Mesothelial cell of epicardium (in vitro differentiated cells): ENCODE data around the gene POLR3E. TPM values are rescaled to one million over a fixed set of nuclear protein-coding genes. Genes with fewer than 3 reads are reported as not detected.

ENCODE experiments used
- DNase-seq, 2 experiments: peaks; one replicate each; pipeline ENCODE4 v3.0.0; 2021; ENCODE audit warnings: low spot score in 2 of 2; ENCODE audit not compliant: unreplicated experiment in 2 of 2
- H3K27ac Mint-ChIP-seq: 2 replicates; pipeline ENCODE4 v1.8.0; 2021; ENCODE audit warnings: mixed read lengths
- H3K27me3 Mint-ChIP-seq: 2 replicates; pipeline ENCODE4 v1.8.0; 2021; ENCODE audit warnings: low read depth, mixed read lengths
- H3K36me3 Mint-ChIP-seq: 2 replicates; pipeline ENCODE4 v1.8.0; 2021; ENCODE audit warnings: mixed read lengths
- H3K4me1 Mint-ChIP-seq: 2 replicates; pipeline ENCODE4 v1.8.0; 2021; ENCODE audit warnings: mixed read lengths
- H3K4me3 Mint-ChIP-seq: 2 replicates; pipeline ENCODE4 v1.8.0; 2021; ENCODE audit warnings: mild to moderate bottlenecking, moderate library complexity, mixed read lengths
- H3K9me3 Mint-ChIP-seq: 2 replicates; pipeline ENCODE4 v1.8.0; 2021; ENCODE audit warnings: mixed read lengths
- total RNA-seq: library from RNA; stranded (reverse); gene quantifications from 3 replicates; pipeline ENCODE4 v1.2.1, GENCODE V29; 2021
- TF ChIP-seq, protein P1 (sequence below): fragments of 200-600 bp; sonication (generic); IDR thresholded peaks from one replicate; pipeline ENCODE4 v1.5.0; 2021; ENCODE audit warnings: antibody characterized with exemption; ENCODE audit not compliant: unreplicated experiment

POLR3E gene
- total RNA-seq, 1 donor from 2014 or later = 71.4 TPM

DNA sequence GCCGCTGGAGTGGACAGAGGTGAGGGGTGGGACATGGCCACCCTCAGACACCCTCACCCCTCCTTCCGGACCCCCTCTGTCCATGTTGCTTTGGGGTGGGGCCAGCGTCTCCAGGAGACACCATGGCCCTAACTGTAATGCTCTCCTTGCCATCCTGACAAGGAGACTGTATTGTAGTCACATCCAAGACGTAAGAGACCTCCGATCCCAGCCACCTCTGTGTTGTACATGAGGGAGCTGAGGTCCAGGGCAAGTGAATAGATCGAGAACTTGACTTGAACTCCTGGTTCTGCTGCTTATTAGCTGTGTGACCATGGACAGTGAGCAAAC, 30.2 kb downstream of the POLR3E start:
- no peak overlapping the region for H3K4me3 Mint-ChIP-seq
- DNase-seq = no peak
- H3K27ac Mint-ChIP-seq = no peak overlapping the region
- TF ChIP-seq, protein P1, sequence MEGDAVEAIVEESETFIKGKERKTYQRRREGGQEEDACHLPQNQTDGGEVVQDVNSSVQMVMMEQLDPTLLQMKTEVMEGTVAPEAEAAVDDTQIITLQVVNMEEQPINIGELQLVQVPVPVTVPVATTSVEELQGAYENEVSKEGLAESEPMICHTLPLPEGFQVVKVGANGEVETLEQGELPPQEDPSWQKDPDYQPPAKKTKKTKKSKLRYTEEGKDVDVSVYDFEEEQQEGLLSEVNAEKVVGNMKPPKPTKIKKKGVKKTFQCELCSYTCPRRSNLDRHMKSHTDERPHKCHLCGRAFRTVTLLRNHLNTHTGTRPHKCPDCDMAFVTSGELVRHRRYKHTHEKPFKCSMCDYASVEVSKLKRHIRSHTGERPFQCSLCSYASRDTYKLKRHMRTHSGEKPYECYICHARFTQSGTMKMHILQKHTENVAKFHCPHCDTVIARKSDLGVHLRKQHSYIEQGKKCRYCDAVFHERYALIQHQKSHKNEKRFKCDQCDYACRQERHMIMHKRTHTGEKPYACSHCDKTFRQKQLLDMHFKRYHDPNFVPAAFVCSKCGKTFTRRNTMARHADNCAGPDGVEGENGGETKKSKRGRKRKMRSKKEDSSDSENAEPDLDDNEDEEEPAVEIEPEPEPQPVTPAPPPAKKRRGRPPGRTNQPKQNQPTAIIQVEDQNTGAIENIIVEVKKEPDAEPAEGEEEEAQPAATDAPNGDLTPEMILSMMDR = no peak
- H3K36me3 Mint-ChIP-seq = peaks cover 25% of the 10 kb centered on the region
- no peaks in the 10 kb centered on the region for H3K4me1 Mint-ChIP-seq
- H3K27me3 Mint-ChIP-seq = no peaks in the 10 kb centered on the region
- no peaks in the 10 kb centered on the region for H3K9me3 Mint-ChIP-seq

DNA sequence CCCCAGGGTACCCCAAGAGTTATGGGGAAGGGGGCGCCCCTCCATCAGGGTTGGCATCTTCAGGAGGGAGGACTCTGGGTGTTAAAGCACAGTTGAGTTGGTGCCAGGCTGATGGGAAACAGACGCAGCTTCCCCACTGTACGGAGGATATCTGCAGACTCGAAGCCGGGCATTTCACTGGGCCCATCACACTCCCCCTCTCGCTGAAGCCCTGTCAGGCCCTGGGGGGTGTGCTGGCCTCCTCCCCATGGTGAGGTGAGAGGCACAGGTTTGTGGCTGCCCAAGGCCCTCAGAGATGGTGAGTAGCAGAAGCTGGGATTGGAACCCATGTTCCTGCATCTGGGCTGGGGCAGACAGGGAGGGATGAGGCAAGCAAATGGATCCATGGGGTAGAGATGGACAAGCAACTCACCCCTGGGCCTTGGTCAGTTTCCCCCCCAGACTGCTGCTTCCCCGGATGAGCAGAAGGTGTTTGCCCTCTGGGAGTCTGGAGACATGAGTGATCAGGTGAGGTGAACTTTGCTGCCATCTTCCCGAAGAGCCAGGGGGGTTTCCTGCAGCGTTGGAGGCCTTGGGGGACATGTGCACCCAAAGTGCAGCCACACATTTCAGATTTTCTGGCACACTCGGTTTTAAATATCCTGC, 31.0 kb downstream of the POLR3E start:
- no peak for DNase-seq
- H3K27ac Mint-ChIP-seq = no peak overlapping the region
- H3K4me1 Mint-ChIP-seq = no peaks in the 10 kb centered on the region
- H3K27me3 Mint-ChIP-seq = no peaks in the 10 kb centered on the region
- no peaks in the 10 kb centered on the region for H3K9me3 Mint-ChIP-seq
- peaks cover 28% of the 10 kb centered on the region for H3K36me3 Mint-ChIP-seq
- H3K4me3 Mint-ChIP-seq = no peak overlapping the region
- TF ChIP-seq, protein P1 = no peak

- Mint-ChIP-seq H3K27ac (no peak overlapping the region), H3K4me3 (no peak overlapping the region), H3K27me3 (no peaks in the 10 kb centered on the region), H3K36me3 (peaks cover 38% of the 10 kb centered on the region), H3K9me3 (no peaks in the 10 kb centered on the region), H3K4me1 (no peaks in the 10 kb centered on the region)
- TF ChIP-seq, protein P1 = no peak
- no peak for DNase-seq
Observed at GRCh38 chr16:22329199-22329695, 32.0 kb downstream of the POLR3E start.

DNA sequence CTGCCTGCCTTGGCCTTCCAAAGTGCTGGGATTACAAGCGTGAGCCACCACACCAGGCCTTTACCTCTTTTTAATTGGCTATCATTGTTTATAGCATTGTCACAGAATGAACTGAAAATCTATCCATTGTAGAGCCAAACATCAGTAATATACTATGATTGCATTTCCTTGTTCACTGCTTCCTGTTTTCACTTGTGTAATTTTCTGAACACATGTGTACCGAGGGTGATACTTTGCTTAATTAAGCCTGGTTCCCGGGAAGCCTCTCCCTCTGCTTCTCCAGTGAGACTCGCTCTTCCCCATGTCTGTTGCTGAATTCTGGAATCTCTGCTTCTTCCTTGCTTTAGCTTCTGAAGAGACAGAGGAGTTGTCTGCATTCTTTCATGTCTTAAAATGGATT, 33.1 kb downstream of the POLR3E start:
- no peaks in the 10 kb centered on the region for H3K4me1 Mint-ChIP-seq
- H3K27me3 Mint-ChIP-seq = no peaks in the 10 kb centered on the region
- no peak overlapping the region for H3K4me3 Mint-ChIP-seq
- no peaks in the 10 kb centered on the region for H3K9me3 Mint-ChIP-seq
- H3K27ac Mint-ChIP-seq = no peak overlapping the region
- peaks cover 47% of the 10 kb centered on the region for H3K36me3 Mint-ChIP-seq
- TF ChIP-seq, protein P1 = no peak
- no peak for DNase-seq

GRCh38 chr16:22333457-22333994, 36.3 kb downstream of the POLR3E start:
- Mint-ChIP-seq H3K4me3 (no peak overlapping the region), H3K9me3 (peaks cover 24% of the 10 kb centered on the region), H3K27me3 (no peaks in the 10 kb centered on the region), H3K36me3 (peaks cover 73% of the 10 kb centered on the region), H3K4me1 (no peaks in the 10 kb centered on the region), H3K27ac (no peak overlapping the region)
- DNase-seq = no peak
- TF ChIP-seq, protein P1 = no peak
